Ascending aorta (tissue), 2 donors: ENCODE data around the gene PLEKHG3. TPM values are rescaled to one million over a fixed set of nuclear protein-coding genes. Genes with fewer than 3 reads are reported as not detected.

Experiments
- DNase-seq, 2 donors: peaks; one replicate each; pipeline ENCODE4 v3.0.0-alpha.2; 2019; ENCODE audit warnings: low spot score in 2 of 2
- H3K27ac ChIP-seq, 2 donors: fragments of 200-600 bp; sonication (generic); one replicate each; pipeline ENCODE4 v1.5.1; 2016 to 2017; ENCODE audit warnings: mild to moderate bottlenecking in 1 of 2
- H3K27me3 ChIP-seq: fragments of 200-600 bp; sonication (generic); one replicate; pipeline ENCODE4 v1.5.1; 2017
- H3K36me3 ChIP-seq, 2 donors: fragments of 200-600 bp; sonication (generic); one replicate each; pipeline ENCODE4 v1.5.1; 2016
- H3K4me1 ChIP-seq, 2 donors: fragments of 200-600 bp; sonication (generic); one replicate each; pipeline ENCODE4 v1.5.1; 2016 to 2017; ENCODE audit warnings: mild to moderate bottlenecking in 1 of 2
- H3K4me3 ChIP-seq, 2 donors: fragments of 200-600 bp; sonication (generic); one replicate each; pipeline ENCODE4 v1.5.1; 2016 to 2017; ENCODE audit warnings: mild to moderate bottlenecking in 1 of 2
- H3K9me3 ChIP-seq, 2 donors: fragments of 200-600 bp; sonication (generic); one replicate each; pipeline ENCODE4 v1.5.1; 2016
- CTCF ChIP-seq, 3 experiments: fragments of 200-600 bp in 2 of 3; fragments of 450-650 bp in 1 of 3; sonication (generic) in 2 of 3; IDR thresholded peaks; one replicate each; pipeline ENCODE4 v1.5.1; 2016 to 2019; ENCODE audit warnings: antibody characterized with exemption in 3 of 3, mild to moderate bottlenecking in 1 of 3, moderate library complexity in 1 of 3
- intact Hi-C: fragments of 100-400 bp; cut with DNase I; formaldehyde crosslinking; loops from one replicate; pipeline ENCODE4 v1.15.1; 2023
- total RNA-seq: library from RNA; depleted of rRNA; stranded (reverse); fragments of >200 nt; gene quantifications from one replicate; pipeline ENCODE4 v1.1.0, GENCODE V29; 2016

PLEKHG3 gene
- total RNA-seq, 1 donor from 2014 or later, result 134 TPM

- no peak for TF ChIP-seq CTCF (IDR thresholded peaks at IDR 0.05)
- H3K27ac ChIP-seq, result no peak overlapping the region
- H3K9me3 ChIP-seq, result no peaks in the 10 kb centered on the region
- no peaks in the 10 kb centered on the region for H3K4me1 ChIP-seq
- no peaks in the 10 kb centered on the region for H3K27me3 ChIP-seq
- intact Hi-C loops, result no loop called here
- H3K4me3 ChIP-seq, result no peak overlapping the region
- no peak for DNase-seq
- H3K36me3 ChIP-seq, result no peaks in the 10 kb centered on the region
These were observed 91.7 kb downstream of the PLEKHG3 start for GRCh38 chr14:64795921-64796320.

- DNase-seq, result no peak
- intact Hi-C loops, result no loop called here
- no peaks in the 10 kb centered on the region for H3K4me1 ChIP-seq
- no peak for TF ChIP-seq CTCF (IDR thresholded peaks at IDR 0.05)
- no peak overlapping the region for H3K4me3 ChIP-seq
- no peaks in the 10 kb centered on the region for H3K36me3 ChIP-seq
- H3K9me3 ChIP-seq, result no peaks in the 10 kb centered on the region
- no peak overlapping the region for H3K27ac ChIP-seq
- H3K27me3 ChIP-seq, result no peaks in the 10 kb centered on the region
These were observed 92.1 kb downstream of the PLEKHG3 start for GRCh38 chr14:64796369-64796768.

GRCh38 chr14:64799555-64799954, 95.3 kb downstream of the PLEKHG3 start:
- no peak for DNase-seq
- Histone ChIP-seq H3K4me1 (no peaks in the 10 kb centered on the region), H3K27ac (no peak overlapping the region), H3K36me3 (no peaks in the 10 kb centered on the region), H3K4me3 (no peak overlapping the region), H3K27me3 (no peaks in the 10 kb centered on the region), H3K9me3 (no peaks in the 10 kb centered on the region)
- intact Hi-C loops, result no loop called here
- TF ChIP-seq CTCF (IDR thresholded peaks at IDR 0.05), result no peak

Other genes starting within 250 kb of the PLEKHG3 start
- gene AKAP5, start 238.9 kb upstream of the PLEKHG3 start, total RNA-seq, result 0.11 TPM
- gene ZBTB25, start 200.6 kb upstream of the PLEKHG3 start, total RNA-seq, result 2.9 TPM
- 57.0 TPM for gene ZBTB1, start 199.7 kb upstream of the PLEKHG3 start, total RNA-seq
- gene HSPA2, start 163.7 kb upstream of the PLEKHG3 start, total RNA-seq, result 22.9 TPM
- gene PPP1R36, start 154.5 kb upstream of the PLEKHG3 start, total RNA-seq, result not detected
- gene SPTB, start 175.5 kb downstream of the PLEKHG3 start, total RNA-seq, result 14.9 TPM
- gene CHURC1, start 210.0 kb downstream of the PLEKHG3 start, total RNA-seq, result 31.9 TPM
- gene GPX2, start 238.3 kb downstream of the PLEKHG3 start, total RNA-seq, result not detected